H1 (cell line): Measurements from ENCODE around the gene TECPR2.

Source experiments
- CTCF ChIP-seq, 3 experiments: IDR thresholded peaks; 1 replicate in 2 of 3; 2 replicates in 1 of 3; pipeline versions ENCODE4 v1.5.1 to v1.6.1; 2011; ENCODE audit warnings: low read length in 3 of 3, mild to moderate bottlenecking in 3 of 3, inconsistent platforms in 2 of 3, low read depth in 1 of 3, moderate library complexity in 1 of 3; ENCODE audit not compliant: insufficient read depth in 1 of 3; ENCODE audit errors: control extremely low read depth in 1 of 3
- EP300 ChIP-seq, 2 experiments: IDR thresholded peaks; 1 replicate in 1 of 2; 2 replicates in 1 of 2; pipeline ENCODE4 v1.6.1; 2011 to 2012; ENCODE audit warnings: low read depth in 2 of 2, low read length in 2 of 2, mild to moderate bottlenecking in 2 of 2, borderline replicate concordance in 1 of 2, inconsistent platforms in 1 of 2, moderate library complexity in 1 of 2
- FOSL1 ChIP-seq: IDR thresholded peaks from 2 replicates; pipeline ENCODE4 v1.6.1; 2011; ENCODE audit warnings: mild to moderate bottlenecking, low read depth, low read length, moderate library complexity; ENCODE audit not compliant: insufficient read depth
- HDAC6 ChIP-seq: IDR thresholded peaks from one replicate; pipeline ENCODE4 v1.7.1; 2012; ENCODE audit warnings: low read depth, mild to moderate bottlenecking, inconsistent platforms, low read length, moderate library complexity
- JUND ChIP-seq: IDR thresholded peaks from 2 replicates; pipeline ENCODE4 v1.6.1; 2011; ENCODE audit warnings: mild to moderate bottlenecking, improper control_type of control experiment, low read length
- PHF8 ChIP-seq: fragments of 200-600 bp; sonication (generic); conservative IDR thresholded peaks from 2 replicates; pipeline ENCODE4 v1.7.1; 2012; ENCODE audit warnings: low read depth, mild to moderate bottlenecking, inconsistent platforms, low read length, moderate library complexity
- POLR2AphosphoS5 ChIP-seq: IDR thresholded peaks from 2 replicates; pipeline ENCODE4 v1.6.1; 2011; ENCODE audit warnings: low read depth, low read length
- SIN3A ChIP-seq, 2 experiments: IDR thresholded peaks in 1 of 2; conservative IDR thresholded peaks in 1 of 2; 2 replicates each; pipeline ENCODE4 v1.6.1; 2011 to 2012; ENCODE audit warnings: low read length in 2 of 2, improper control_type of control experiment in 1 of 2, low read depth in 1 of 2, mild to moderate bottlenecking in 1 of 2
- USF2 ChIP-seq: IDR thresholded peaks from 2 replicates; pipeline ENCODE4 v1.6.1; 2011; ENCODE audit warnings: low read length, improper control_type of control experiment
- TF ChIP-seq, protein P1 (sequence below): IDR thresholded peaks from 2 replicates; pipeline ENCODE4 v1.6.1; 2012; ENCODE audit warnings: inconsistent platforms

DNA sequence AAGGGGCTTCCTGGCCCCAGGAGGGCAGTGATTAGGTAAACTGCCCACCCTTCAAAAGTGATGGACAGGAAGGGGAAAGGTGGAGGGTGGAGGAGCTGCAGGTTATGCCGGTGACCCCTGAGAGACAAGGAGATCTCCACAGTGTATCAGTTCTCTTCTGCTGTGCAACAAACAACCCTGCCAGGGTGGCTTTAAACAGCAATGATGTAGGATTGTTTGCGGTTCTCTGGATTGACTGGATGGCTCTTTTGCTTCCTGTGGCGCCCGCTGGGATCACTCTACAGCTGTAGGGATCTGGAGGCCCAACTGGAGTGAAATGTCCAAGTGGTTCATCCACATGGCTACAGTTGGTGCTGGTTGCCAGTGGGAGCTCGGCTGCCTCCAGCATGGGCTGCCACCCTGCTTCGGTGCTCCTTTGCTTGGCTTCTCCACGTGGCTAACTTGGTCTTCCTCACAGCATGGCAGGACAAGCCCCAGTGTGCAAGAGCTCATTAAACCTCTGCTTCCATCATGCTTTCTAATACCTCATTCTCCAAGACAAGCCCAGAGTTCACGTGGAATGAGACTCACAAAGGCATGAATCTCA lies 155.4 kb downstream of the TECPR2 start:
- TF ChIP-seq POLR2AphosphoS5 (no peak), CTCF (IDR thresholded peaks at IDR 0.05; ENCODE audit: control extremely low read depth in 1 of 3, insufficient read depth in 1 of 3, low read depth in 1 of 3, low read length in 3 of 3) (no peak), FOSL1 (no peak), HDAC6 (no peak), SIN3A (conservative IDR thresholded peaks at IDR 0.05 in 1 of 2, IDR thresholded peaks at IDR 0.05 in 1 of 2; ENCODE audit: low read depth in 1 of 2, low read length in 2 of 2) (no peak), JUND (no peak), USF2 (no peak), EP300 (IDR thresholded peaks at IDR 0.05; ENCODE audit: borderline replicate concordance in 1 of 2, low read depth in 2 of 2, low read length in 2 of 2) (no peak), PHF8 (no peak)
- TF ChIP-seq, protein P1, sequence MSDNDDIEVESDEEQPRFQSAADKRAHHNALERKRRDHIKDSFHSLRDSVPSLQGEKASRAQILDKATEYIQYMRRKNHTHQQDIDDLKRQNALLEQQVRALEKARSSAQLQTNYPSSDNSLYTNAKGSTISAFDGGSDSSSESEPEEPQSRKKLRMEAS: no peak
